IMR-90 (cell line): ENCODE data around the gene SHISAL1. TPM values are rescaled to one million over a fixed set of nuclear protein-coding genes. Genes with fewer than 3 reads are reported as not detected.

Experiments
- ATAC-seq: fragments of 200-7000 bp; cut with Tn5 transposase; 2 replicates; pipeline ENCODE4 v1.9.1; 2020; ENCODE audit warnings: low read depth, mild to moderate bottlenecking, moderate library complexity
- BruUV-seq: library from RNA; stranded (reverse); fragments of 400-500 nt; replicated peaks from 2 replicates; lab custom pipeline; 2021; lab: Mats Ljungman, UMichigan
- CTCF ChIA-PET: fragments of 300-600 bp; formaldehyde crosslinking; extraction: SDS; loops from one replicate; lab custom pipeline; 2021; ENCODE audit warnings: antibody characterized with exemption; lab: Yijun Ruan, JAX
- POLR2A ChIA-PET: fragments of 300-600 bp; sonication (Branson Sonifier 250); formaldehyde crosslinking; loops from one replicate; lab custom pipeline; 2022; ENCODE audit warnings: antibody characterized with exemption; ENCODE audit not compliant: unreplicated experiment; lab: Charles Lee
- DNase-seq: peaks from one replicate; pipeline ENCODE4 v3.0.0; 2013
- H2AFZ ChIP-seq: replicated peaks from 2 replicates; pipeline ENCODE3; 2013; ENCODE audit warnings: low read length, mild to moderate bottlenecking; ENCODE audit not compliant: poor library complexity
- H2AK5ac ChIP-seq: 2 replicates; pipeline ENCODE4 v1.6.1; 2013; ENCODE audit warnings: low read depth, low read length, inconsistent platforms
- H2AK9ac ChIP-seq: replicated peaks from 2 replicates; pipeline ENCODE3; 2013; ENCODE audit warnings: mild to moderate bottlenecking, low read depth, low read length, moderate library complexity; ENCODE audit not compliant: poor library complexity
- H2BK120ac ChIP-seq: 2 replicates; pipeline ENCODE4 v1.6.1; 2013; ENCODE audit warnings: low read depth, low read length, inconsistent platforms
- H2BK15ac ChIP-seq: 3 replicates; pipeline ENCODE4 v1.6.1; 2013; ENCODE audit warnings: low read depth, low read length, inconsistent platforms
- H2BK20ac ChIP-seq: 2 replicates; pipeline ENCODE4 v1.6.1; 2013; ENCODE audit warnings: low read depth, mild to moderate bottlenecking, inconsistent platforms, low read length, moderate library complexity
- H2BK5ac ChIP-seq: 2 replicates; pipeline ENCODE4 v1.6.1; 2013; ENCODE audit warnings: mild to moderate bottlenecking, low read depth, low read length, inconsistent platforms; ENCODE audit not compliant: poor library complexity, severe bottlenecking
- H3K14ac ChIP-seq: replicated peaks from 2 replicates; pipeline ENCODE4 v1.6.1; 2013; ENCODE audit warnings: low read depth, low read length, inconsistent platforms
- H3K18ac ChIP-seq: 2 replicates; pipeline ENCODE4 v1.6.1; 2013; ENCODE audit warnings: low read depth, low read length, control low read depth
- H3K23ac ChIP-seq: 2 replicates; pipeline ENCODE4 v1.6.1; 2013; ENCODE audit warnings: low read depth, low read length, inconsistent platforms
- H3K27ac ChIP-seq: 2 replicates; pipeline ENCODE4 v1.5.1; 2013; ENCODE audit warnings: mild to moderate bottlenecking, control low read depth, low read length; ENCODE audit not compliant: insufficient read depth
- H3K27me3 ChIP-seq: 2 replicates; pipeline ENCODE4 v1.6.1; 2013; ENCODE audit warnings: low read length; ENCODE audit not compliant: control insufficient read depth, insufficient read depth
- H3K36me3 ChIP-seq: 2 replicates; pipeline ENCODE4 v1.6.1; 2013; ENCODE audit warnings: low read length, mixed read lengths; ENCODE audit not compliant: control insufficient read depth, insufficient read depth
- H3K4ac ChIP-seq: 2 replicates; pipeline ENCODE4 v1.6.1; 2013; ENCODE audit warnings: low read depth, low read length, inconsistent platforms
- H3K4me1 ChIP-seq: 2 replicates; pipeline ENCODE4 v1.6.1; 2013; ENCODE audit warnings: low read length, mixed read lengths; ENCODE audit not compliant: control insufficient read depth, insufficient read depth
- H3K4me2 ChIP-seq: 2 replicates; pipeline ENCODE4 v1.6.1; 2013; ENCODE audit warnings: low read depth, mild to moderate bottlenecking, control low read depth, low read length, moderate library complexity
- H3K4me3 ChIP-seq: 2 replicates; pipeline ENCODE4 v1.5.1; 2013; ENCODE audit warnings: low read depth, mild to moderate bottlenecking, control low read depth, low read length, moderate library complexity; ENCODE audit not compliant: insufficient read depth
- H3K56ac ChIP-seq: 2 replicates; pipeline ENCODE4 v1.6.1; 2013; ENCODE audit warnings: low read length, inconsistent platforms; ENCODE audit not compliant: insufficient read depth; ENCODE audit errors: extremely low read depth
- H3K79me1 ChIP-seq, 2 experiments: 2 replicates each; pipeline ENCODE4 v1.6.1; 2013; ENCODE audit warnings: low read length in 2 of 2, inconsistent platforms in 1 of 2, low read depth in 1 of 2
- H3K9ac ChIP-seq: 2 replicates; pipeline ENCODE4 v1.6.1; 2013; ENCODE audit warnings: low read depth, low read length, control low read depth
- H3K9me1 ChIP-seq: 2 replicates; pipeline ENCODE4 v1.6.1; 2013; ENCODE audit warnings: low read length, inconsistent platforms; ENCODE audit not compliant: insufficient read depth
- H3K9me3 ChIP-seq: 2 replicates; pipeline ENCODE4 v1.6.1; 2013; ENCODE audit warnings: low read length; ENCODE audit not compliant: control insufficient read depth, insufficient read depth
- H4K20me1 ChIP-seq: 2 replicates; pipeline ENCODE4 v1.6.1; 2013; ENCODE audit warnings: low read length, inconsistent platforms; ENCODE audit not compliant: insufficient read depth
- H4K5ac ChIP-seq: 2 replicates; pipeline ENCODE4 v1.6.1; 2013; ENCODE audit warnings: mild to moderate bottlenecking, low read depth, low read length, control low read depth
- H4K8ac ChIP-seq, 2 experiments: 2 replicates each; pipeline ENCODE4 v1.6.1; 2013; ENCODE audit warnings: low read depth in 2 of 2, low read length in 2 of 2, control low read depth in 1 of 2, inconsistent platforms in 1 of 2
- H4K91ac ChIP-seq: 2 replicates; pipeline ENCODE4 v1.6.1; 2013; ENCODE audit warnings: low read depth, low read length, inconsistent platforms; ENCODE audit not compliant: insufficient read depth
- BHLHE40 ChIP-seq: fragments of 150-350 bp; IDR thresholded peaks from 2 replicates; pipeline ENCODE4 v1.6.1; 2016; ENCODE audit warnings: mild to moderate bottlenecking, low read depth, low read length
- CEBPB ChIP-seq: IDR thresholded peaks from 2 replicates; pipeline ENCODE4 v1.6.1; 2012; ENCODE audit warnings: low read depth, low read length, improper control_type of control experiment
- CTCF ChIP-seq: conservative IDR thresholded peaks from 2 replicates; pipeline ENCODE4 v1.5.1; 2012; ENCODE audit warnings: mild to moderate bottlenecking, low read depth, low read length, improper control_type of control experiment
- FOS ChIP-seq: fragments of 150-350 bp; IDR thresholded peaks from 2 replicates; pipeline ENCODE4 v1.6.1; 2016; ENCODE audit warnings: low read depth, low read length
- MAFK ChIP-seq: IDR thresholded peaks from 2 replicates; pipeline ENCODE4 v1.6.1; 2012; ENCODE audit warnings: low read depth, low read length, improper control_type of control experiment
- MXI1 ChIP-seq: IDR thresholded peaks from 2 replicates; pipeline ENCODE4 v1.6.1; 2012; ENCODE audit warnings: low read depth, mild to moderate bottlenecking, low read length, moderate library complexity, borderline replicate concordance
- NFE2L2 ChIP-seq: fragments of 150-350 bp; IDR thresholded peaks from 2 replicates; pipeline ENCODE4 v1.6.1; 2016; ENCODE audit warnings: low read depth, mild to moderate bottlenecking, low read length
- POLR2A ChIP-seq: IDR thresholded peaks from 2 replicates; pipeline ENCODE4 v1.6.1; 2012; ENCODE audit warnings: mild to moderate bottlenecking, low read depth, low read length
- RCOR1 ChIP-seq: IDR thresholded peaks from 2 replicates; pipeline ENCODE4 v1.6.1; 2012; ENCODE audit warnings: mild to moderate bottlenecking, low read length, improper control_type of control experiment; ENCODE audit not compliant: insufficient replicate concordance
- SMC3 ChIP-seq: fragments of 150-350 bp; IDR thresholded peaks from 2 replicates; pipeline ENCODE4 v1.6.1; 2016; ENCODE audit warnings: low read depth, mild to moderate bottlenecking, antibody characterized with exemption, low read length, moderate library complexity
- WGBS, 2 experiments: methylation state at CpG; one replicate each; pipeline versions ENCODE4 v1.1.5 to v1.1.7; 2013; ENCODE audit warnings: missing lambda C conversion rate in 2 of 2; ENCODE audit not compliant: insufficient read length in 1 of 2; ENCODE audit errors: extremely low coverage in 2 of 2; 5-methylcytosine and 5-hydroxymethylcytosine counted together
- dilution Hi-C: fragments of 300-500 bp; cut with HindIII; formaldehyde crosslinking; loops from one replicate; pipeline ENCODE4 v1.14.3; 2018; ENCODE audit warnings: low sequenced_read_pairs; ENCODE audit not compliant: unreplicated experiment
- in situ Hi-C: fragments of 300-500 bp; cut with MboI; formaldehyde crosslinking; loops from 3 replicates; pipeline ENCODE4 v1.14.3; 2019; ENCODE audit warnings: low sequenced_read_pairs, inconsistent platforms, mixed read lengths
- intact Hi-C: fragments of 100-400 bp; cut with micrococcal nuclease; formaldehyde crosslinking; loops from 2 replicates; pipeline ENCODE4 v1.10.0; 2022
- polyA plus RNA-seq, 3 experiments: library from polyadenylated mRNA; depleted of rRNA; stranded (reverse); fragments of >200 nt; gene quantifications; 2 replicates each; pipeline ENCODE4 v1.2.3, GENCODE V29; 2012; ENCODE audit warnings: low replicate concordance in 1 of 3
- total RNA-seq: library from RNA; depleted of rRNA; stranded (reverse); fragments of >200 nt; gene quantifications from 2 replicates; pipeline ENCODE4 v1.2.3, GENCODE V29; 2012
- TF ChIP-seq, protein P1 (sequence below): fragments of 150-350 bp; IDR thresholded peaks from 2 replicates; pipeline ENCODE4 v1.6.1; 2016; ENCODE audit warnings: low read depth, mild to moderate bottlenecking, low read length, moderate library complexity, borderline replicate concordance

Gene SHISAL1
- total and polyA plus RNA-seq, 2 of the 4 experiments (the other 2 are of a cell fraction) = 1.0 to 1.4 TPM

DNA sequence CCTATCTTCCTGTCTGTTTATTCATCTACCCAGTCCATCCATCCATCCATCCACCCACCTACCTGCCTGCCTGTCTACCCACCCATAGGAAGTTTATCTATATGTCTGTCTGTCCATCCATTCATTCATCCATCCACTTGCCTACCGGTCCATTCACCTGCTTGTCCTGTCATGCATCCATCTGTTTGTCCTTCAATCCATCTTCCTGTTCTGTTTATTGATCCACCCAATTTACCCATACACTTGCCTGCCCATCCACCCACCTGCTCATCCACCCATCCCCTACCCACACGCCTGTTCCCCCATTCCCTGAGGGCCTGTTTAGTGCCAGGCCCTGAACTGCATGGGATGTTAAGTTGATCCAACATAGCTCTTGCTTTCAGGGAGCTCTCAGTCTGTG is 113.6 kb downstream of the SHISAL1 start:
- TF ChIP-seq RCOR1 (no peak), CTCF (no peak), FOS (no peak), MXI1 (no peak), MAFK (no peak), CEBPB (no peak), SMC3 (no peak), NFE2L2 (no peak), POLR2A (no peak), BHLHE40 (no peak)
- TF ChIP-seq, protein P1, sequence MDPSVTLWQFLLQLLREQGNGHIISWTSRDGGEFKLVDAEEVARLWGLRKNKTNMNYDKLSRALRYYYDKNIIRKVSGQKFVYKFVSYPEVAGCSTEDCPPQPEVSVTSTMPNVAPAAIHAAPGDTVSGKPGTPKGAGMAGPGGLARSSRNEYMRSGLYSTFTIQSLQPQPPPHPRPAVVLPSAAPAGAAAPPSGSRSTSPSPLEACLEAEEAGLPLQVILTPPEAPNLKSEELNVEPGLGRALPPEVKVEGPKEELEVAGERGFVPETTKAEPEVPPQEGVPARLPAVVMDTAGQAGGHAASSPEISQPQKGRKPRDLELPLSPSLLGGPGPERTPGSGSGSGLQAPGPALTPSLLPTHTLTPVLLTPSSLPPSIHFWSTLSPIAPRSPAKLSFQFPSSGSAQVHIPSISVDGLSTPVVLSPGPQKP = no peak
- H3K79me1 ChIP-seq = no peaks in the 10 kb centered on the region
- CTCF ChIA-PET = no interaction called here
- H3K36me3 ChIP-seq = no peaks in the 10 kb centered on the region
- no peak overlapping the region for H3K14ac ChIP-seq
- WGBS, 2 experiments = 71% methylated on average over 1 of the region's 2 CpGs; no CpG with 5 or more reads in 1 of the 2 experiments
- POLR2A ChIA-PET = interaction anchor here (0.6 kb wide), 1 partner anchor 10 kb away, joined by 4 read pairs; no protein-coding TSS in a partner anchor
- H4K91ac ChIP-seq = no peak overlapping the region
- H2BK5ac ChIP-seq = no peak overlapping the region
- no peak overlapping the region for H3K56ac ChIP-seq
- no peak overlapping the region for H2BK20ac ChIP-seq
- H3K27ac ChIP-seq = no peak overlapping the region
- H3K4me3 ChIP-seq = no peak overlapping the region
- H2BK120ac ChIP-seq = no peak overlapping the region
- no peak overlapping the region for H3K23ac ChIP-seq
- peaks cover 25% of the 10 kb centered on the region for H3K27me3 ChIP-seq
- H3K4me2 ChIP-seq = no peak overlapping the region
- DNase-seq (no peak), ATAC-seq (no peak)
- H3K9me1 ChIP-seq = peaks cover 10% of the 10 kb centered on the region
- no TSS peak for BruUV-seq
- no peak overlapping the region for H2BK15ac ChIP-seq
- no peak overlapping the region for H4K5ac ChIP-seq
- no peak overlapping the region for H3K9ac ChIP-seq
- H3K9me3 ChIP-seq = no peaks in the 10 kb centered on the region
- H2AK5ac ChIP-seq = no peak overlapping the region; the same call in 1 of the 2 replicates
- peaks cover 20% of the 10 kb centered on the region for H3K4me1 ChIP-seq
- intact Hi-C loops = no loop called here
- H4K20me1 ChIP-seq = no peaks in the 10 kb centered on the region
- H4K8ac ChIP-seq = no peak overlapping the region
- dilution Hi-C loops = no loop called here
- in situ Hi-C loops = no loop called here
- no peak overlapping the region for H2AFZ ChIP-seq
- H2AK9ac ChIP-seq = no peak overlapping the region
- no peak overlapping the region for H3K18ac ChIP-seq
- H3K4ac ChIP-seq = no peak overlapping the region
